Measurements from ENCODE around the gene FGF8.
A peak's percentile ranks its signal among the peaks of the same experiment; 100 is the strongest.

The FGF8 gene

GRCh38 chr10:101781984-101782810 lies 6.3 kb upstream of the FGF8 start:
- DNase-seq, result no peak

- no peak for DNase-seq
These were observed 5.7 kb upstream of the FGF8 start for GRCh38 chr10:101781655-101781983.

DNA sequence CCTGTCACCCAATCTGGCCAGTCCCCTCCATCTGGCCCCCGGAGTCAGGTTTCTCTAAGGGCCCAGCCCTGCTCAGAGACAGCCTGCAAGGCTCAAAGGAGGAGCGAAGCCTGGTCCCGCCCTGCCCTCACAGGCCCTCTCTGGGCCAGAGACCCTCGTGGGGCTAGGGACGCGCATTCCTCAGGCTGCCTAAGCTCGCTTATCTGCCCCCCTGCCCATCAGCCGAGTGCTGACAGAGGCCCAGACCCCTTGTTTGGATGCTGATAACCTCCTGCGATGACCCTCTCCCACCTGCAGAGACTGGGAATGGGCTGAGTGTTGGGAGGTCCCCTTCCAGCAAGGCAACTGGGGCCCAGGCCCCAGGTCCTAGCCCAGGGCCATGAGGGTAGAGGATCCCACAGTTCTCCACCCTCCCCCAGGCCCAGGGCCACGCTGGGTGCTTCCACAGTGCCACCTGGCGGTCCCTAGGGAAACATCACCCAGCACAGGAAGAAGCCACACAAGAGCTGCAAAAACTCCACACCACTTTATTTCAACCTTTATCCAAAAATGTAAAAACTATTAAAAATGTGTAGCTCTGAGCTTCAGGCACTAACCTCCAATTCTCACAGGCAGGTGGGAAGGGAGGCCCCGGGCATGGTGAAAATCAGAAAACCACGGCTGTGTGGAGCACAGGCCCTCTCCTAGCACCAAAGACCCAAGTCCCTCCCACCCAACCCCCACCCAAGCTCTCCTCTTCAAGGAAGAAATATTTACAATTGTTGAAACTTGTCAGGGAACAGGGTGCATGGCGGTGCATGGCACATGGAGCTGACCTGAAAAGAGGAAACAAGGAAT lies 5.1 kb upstream of the FGF8 start:
- peak; percentile 84 for DNase-seq

GRCh38 chr10:101780187-101780817 lies 4.4 kb upstream of the FGF8 start:
- no peak for DNase-seq

DNA sequence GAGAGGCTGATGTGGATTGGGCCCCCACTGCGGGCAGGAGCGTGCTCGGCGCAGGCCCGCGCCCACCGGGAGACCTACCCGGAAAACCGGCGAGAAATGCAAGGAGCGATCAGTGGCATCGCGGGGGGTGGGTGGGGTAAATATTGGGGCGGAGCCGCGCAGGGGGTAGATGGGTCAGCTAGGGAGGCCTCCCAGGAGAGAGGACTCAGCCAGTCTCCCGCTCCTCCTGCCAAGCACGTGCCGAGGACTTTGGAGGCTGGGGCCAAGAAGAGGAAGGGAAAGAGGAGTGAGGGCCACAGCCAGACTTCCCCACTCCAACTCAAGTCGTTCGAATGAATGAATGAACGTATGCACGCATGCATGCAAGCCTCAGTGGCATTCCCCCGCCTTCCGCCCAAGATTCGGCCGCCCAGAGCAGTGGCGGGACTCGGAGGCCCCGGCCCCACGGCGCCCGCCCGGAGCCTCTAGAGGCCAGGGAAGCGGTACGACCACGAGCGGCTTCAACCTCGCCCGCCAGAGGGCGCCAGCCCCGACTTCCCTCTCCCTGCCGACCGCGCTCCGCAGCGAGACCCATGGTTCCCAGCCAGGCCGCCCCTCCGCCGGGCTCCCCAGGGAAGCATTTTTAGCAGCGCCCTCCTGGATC lies 3.8 kb upstream of the FGF8 start:
- peak; percentile 86 for DNase-seq

DNA sequence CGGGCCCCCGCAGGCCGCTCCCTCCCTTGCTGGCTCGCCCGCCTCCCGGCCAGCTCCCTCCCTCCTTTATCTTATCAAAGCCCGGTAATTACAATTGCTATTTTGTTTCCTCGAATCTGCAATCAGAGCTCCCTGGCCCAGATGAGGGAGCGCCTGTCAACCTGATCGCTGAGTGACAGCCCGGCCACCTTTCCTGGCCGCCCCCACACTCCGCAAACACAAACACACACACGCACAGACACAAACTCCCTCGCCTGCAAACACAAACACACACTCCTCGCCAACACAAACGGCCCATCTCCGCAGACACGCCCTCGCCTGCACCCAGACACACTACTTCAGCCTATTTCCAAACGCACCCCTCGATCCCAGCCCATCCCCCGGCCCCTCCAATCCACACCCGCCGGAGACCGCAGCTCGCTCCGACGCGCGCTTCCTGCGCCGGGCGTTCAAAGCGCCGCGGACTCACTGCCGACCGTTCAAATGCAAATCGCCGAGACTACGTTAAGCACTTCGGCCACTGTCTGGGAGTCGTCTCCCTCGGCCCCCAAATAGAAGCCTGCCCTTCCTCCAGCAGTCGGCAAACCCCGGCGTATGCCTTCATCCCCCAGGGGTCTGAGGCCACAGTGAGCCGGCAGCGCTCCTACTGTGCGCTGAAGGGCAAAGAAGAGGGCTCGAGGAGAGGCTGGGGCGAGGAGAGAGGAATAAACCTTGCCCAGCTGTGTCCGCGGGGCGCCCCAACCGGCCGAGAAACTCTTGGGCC lies 3.0 kb upstream of the FGF8 start:
- DNase-seq, result peak; percentile 65

GRCh38 chr10:101778151-101778780 lies 2.4 kb upstream of the FGF8 start:
- no peak for DNase-seq

- DNase-seq, result no peak
These were observed 1.8 kb upstream of the FGF8 start for GRCh38 chr10:101777619-101778145.

DNA sequence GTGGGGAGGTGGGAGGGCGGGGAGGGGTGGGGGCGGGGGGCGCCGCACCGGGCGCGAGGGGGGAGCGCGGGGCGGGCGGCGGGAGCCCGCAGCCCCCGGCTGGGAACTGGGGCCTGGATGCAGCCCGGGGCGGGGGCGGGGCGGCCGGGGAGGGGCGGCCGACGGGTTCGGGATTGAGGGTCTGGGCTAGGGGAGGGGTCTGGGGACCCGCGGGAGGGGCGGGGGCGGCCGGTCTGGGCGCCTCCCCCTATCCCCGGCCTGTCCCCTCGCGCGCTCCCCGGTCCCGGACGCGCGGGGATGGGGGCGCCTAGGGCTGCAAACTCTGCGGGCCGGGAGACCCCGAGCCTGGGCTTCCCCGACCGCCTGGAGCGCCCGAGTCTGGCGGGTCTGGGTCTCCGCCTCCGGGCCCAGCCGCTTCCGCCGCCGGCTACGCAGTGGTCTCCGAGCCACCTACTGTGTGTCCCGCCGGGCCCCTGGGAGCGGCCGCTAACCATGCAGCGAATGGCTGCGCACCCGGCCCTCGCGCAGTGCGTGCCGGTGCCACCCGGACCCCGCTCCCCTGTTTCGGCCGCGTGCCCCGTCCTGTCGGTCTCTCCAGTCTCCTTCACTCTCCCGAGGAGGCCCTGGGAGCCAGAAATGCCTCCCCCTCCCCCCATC lies 375 bp upstream of the FGF8 start:
- no peak for DNase-seq

DNA sequence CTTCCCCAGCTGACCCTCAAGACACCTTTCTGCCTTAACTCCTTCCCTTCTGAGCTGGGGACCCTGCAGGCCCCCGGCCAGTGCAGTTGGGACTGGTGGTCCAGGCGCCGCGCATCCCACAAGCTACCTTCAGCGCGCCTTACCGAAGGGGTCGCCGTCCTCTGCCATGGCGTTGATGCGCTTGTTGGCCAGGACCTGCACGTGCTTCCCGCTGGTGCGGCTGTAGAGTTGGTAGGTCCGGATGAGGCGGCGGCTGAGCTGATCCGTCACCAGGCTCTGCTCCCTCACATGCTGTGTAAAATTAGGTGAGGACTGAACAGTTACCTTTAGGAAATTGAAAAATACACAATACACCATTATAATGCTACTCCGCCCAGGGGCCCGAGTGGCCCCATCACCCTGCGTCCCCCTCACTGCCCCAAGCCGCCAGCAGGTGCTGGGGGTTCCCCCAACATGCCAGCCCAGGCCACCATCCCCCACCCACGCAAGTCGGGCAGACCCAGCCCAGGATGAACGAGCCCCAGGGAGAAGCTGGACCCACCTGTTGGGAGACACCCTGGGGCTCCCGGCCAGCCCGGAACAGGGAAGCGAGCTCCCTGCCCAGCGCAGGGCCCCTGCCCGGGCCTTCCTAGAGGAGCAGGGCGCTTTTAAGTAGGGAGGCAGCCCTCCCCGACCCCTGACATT lies 1.2 kb downstream of the FGF8 start:
- no peak for DNase-seq

- no peak for DNase-seq
These were observed 1.9 kb downstream of the FGF8 start for GRCh38 chr10:101773923-101774588.

- no peak for DNase-seq
These were observed 2.8 kb downstream of the FGF8 start for GRCh38 chr10:101772895-101773761.

- DNase-seq, result no peak
These were observed 3.7 kb downstream of the FGF8 start for GRCh38 chr10:101772017-101772894.

- DNase-seq, result no peak
These were observed 4.5 kb downstream of the FGF8 start for GRCh38 chr10:101771380-101771779.

DNA sequence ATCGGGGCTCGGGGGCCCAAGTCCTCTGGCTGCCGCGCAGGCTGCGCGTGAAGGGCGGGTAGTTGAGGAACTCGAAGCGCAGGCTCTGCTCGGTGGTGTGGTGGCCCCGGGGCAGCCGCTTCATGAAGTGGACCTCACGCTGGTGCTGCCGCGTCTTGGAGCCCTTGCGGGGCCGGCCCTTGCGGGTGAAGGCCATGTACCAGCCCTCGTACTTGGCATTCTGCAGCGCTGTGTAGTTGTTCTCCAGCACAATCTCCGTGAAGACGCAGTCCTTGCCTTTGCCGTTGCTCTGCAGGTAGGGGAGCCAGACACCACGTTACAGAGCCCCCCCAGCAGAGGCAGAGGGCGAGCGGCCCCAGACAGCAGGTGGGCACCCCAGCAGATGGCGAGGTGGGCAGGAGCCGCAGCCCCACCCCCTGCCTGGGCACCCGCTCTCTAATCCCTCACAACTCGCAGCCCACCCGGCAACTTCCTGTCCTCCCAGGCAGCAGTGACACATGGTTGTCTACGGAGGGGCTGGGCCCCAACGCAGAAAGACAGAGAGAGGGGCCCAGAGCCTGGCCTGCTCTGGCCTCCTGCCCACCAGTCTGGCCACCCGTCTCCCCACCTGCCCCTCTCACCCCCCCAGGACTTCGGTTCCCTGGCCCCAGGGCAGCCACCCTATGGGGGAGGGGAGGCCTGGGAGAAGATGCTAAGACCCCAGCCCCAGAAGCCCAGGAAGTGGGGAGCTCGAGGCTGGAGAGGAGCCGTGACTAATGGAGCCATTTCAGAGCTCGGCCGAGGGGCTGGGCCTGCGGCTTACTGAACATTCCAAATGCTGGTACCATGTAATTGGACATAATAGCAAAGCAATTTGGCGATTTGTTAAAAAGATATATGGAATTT lies 5.3 kb downstream of the FGF8 start:
- no peak for DNase-seq

DNA sequence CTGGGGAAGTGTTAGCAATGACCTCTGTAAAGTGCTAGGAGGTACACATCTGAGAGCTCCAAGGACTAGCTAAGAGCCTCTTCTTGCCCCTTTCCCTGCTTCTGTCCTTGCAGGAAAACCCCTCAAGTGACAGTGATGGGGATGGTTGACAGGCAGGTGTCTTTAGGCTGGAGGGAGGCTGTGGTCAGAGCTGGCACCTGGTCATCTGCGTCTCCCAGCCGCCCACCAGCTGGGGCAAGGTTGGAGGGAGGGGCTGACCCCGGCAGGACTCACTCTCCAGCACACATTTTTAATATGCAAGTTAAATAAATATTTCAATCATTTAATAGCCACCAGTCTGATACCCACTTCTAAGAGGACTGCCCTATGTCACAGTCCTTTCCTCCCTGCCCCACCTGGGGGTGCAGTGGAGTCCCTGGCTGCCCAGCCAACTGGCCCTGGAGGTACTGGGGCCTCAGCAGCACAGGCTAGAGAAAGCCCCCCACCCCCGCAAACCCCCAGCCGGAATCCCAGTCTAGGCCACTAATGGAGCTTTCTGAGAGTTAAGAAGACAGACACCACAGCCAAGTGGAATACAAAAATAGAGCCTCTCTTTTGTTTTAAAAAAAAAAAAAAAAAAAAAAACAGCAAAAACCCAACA lies 6.3 kb downstream of the FGF8 start:
- DNase-seq, result no peak

All from hematopoietic multipotent progenitor cell treated with erythropoietin and hydrocortisone succinate and interleukin-3 and kit ligand, for 6 days (in vitro differentiated cells).